Mammary epithelial cell (primary cell): ENCODE results near the gene FOXC1.

Experiments used
- EZH2 ChIP-seq: IDR thresholded peaks from 2 replicates; pipeline ENCODE4 v1.6.1; 2012; ENCODE audit warnings: low read length, inconsistent platforms, borderline replicate concordance
- TF ChIP-seq, protein P1 (sequence below), 2 donors: IDR thresholded peaks in 1 of 2; conservative IDR thresholded peaks in 1 of 2; 2 replicates each; pipeline ENCODE4 v1.5.1; 2011 to 2012; ENCODE audit warnings: inconsistent platforms in 2 of 2, low read length in 2 of 2, mild to moderate bottlenecking in 2 of 2, control low read depth in 1 of 2, low read depth in 1 of 2; ENCODE audit not compliant: insufficient read depth in 1 of 2; ENCODE audit errors: extremely low read depth in 1 of 2

DNA sequence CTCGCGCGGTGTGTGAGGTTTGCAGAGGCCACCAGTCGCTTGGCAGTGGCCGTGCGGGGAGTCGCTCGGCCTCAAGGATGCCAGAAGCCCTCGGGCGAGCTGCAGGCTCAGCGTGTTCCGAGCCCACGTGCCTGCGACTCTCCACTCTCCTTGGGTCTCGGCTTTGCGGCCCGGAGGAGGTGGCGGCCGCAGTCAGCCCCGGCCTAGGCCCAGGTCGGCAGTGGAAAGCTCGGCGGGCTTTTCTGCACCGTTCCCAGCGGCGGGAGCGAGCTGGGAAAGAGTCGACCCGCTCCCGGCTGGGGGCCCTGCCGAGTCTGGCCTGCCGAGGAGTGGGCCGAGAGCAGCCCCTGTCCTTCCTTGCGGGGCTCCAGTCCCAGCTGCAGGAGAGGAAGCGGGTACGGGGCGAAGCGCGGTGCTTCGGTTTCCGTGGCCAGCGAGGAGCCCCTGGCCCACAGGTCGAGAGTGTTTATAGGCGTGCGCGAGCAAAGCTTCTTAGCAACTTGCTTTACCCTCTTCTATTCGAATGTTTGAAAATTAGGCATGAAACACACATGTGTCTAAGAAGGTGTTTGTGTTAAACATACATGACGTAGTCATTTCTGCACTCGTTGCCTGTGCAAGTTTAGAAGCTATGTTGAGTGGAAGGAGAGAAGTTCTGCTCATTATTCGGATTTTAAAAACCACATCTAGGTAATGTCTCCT is 5.6 kb downstream of the FOXC1 start:
- TF ChIP-seq, protein P1, sequence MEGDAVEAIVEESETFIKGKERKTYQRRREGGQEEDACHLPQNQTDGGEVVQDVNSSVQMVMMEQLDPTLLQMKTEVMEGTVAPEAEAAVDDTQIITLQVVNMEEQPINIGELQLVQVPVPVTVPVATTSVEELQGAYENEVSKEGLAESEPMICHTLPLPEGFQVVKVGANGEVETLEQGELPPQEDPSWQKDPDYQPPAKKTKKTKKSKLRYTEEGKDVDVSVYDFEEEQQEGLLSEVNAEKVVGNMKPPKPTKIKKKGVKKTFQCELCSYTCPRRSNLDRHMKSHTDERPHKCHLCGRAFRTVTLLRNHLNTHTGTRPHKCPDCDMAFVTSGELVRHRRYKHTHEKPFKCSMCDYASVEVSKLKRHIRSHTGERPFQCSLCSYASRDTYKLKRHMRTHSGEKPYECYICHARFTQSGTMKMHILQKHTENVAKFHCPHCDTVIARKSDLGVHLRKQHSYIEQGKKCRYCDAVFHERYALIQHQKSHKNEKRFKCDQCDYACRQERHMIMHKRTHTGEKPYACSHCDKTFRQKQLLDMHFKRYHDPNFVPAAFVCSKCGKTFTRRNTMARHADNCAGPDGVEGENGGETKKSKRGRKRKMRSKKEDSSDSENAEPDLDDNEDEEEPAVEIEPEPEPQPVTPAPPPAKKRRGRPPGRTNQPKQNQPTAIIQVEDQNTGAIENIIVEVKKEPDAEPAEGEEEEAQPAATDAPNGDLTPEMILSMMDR (conservative IDR thresholded peaks at IDR 0.05 in 1 of 2, IDR thresholded peaks at IDR 0.05 in 1 of 2; ENCODE audit: extremely low read depth in 1 of 2, insufficient read depth in 1 of 2, low read depth in 1 of 2, low read length in 2 of 2), result no peak
- no peak for TF ChIP-seq EZH2
